Measurements from ENCODE around the gene PDCD10.

The PDCD10 gene

DNA sequence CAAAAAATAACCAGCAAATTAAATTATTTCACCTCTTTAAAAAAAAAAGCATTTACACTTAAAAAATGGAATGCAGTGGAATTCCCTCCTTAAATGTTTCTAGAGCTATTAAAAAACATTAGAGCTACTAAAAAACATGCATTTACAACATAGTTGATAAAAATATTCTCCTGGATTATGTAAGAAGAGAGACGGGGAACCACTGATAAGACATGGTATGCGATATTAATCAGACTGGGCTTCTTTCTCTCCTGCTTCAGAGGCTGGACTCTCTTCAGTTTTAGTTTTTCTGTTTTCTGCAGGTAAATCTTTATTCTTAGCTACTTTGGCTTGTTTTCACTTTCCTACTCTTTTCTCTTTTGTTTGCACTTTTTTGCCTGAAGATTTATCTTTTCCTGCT is 40.6 kb downstream of the PDCD10 start:
- no peaks in the 10 kb centered on the region for H3K27me3 ChIP-seq (replicated peaks)
- no peak overlapping the region for H3K27ac ChIP-seq
- no peak overlapping the region for H3K4me3 ChIP-seq (ENCODE audit: low read depth, low read length)
- TF ChIP-seq, protein P1, sequence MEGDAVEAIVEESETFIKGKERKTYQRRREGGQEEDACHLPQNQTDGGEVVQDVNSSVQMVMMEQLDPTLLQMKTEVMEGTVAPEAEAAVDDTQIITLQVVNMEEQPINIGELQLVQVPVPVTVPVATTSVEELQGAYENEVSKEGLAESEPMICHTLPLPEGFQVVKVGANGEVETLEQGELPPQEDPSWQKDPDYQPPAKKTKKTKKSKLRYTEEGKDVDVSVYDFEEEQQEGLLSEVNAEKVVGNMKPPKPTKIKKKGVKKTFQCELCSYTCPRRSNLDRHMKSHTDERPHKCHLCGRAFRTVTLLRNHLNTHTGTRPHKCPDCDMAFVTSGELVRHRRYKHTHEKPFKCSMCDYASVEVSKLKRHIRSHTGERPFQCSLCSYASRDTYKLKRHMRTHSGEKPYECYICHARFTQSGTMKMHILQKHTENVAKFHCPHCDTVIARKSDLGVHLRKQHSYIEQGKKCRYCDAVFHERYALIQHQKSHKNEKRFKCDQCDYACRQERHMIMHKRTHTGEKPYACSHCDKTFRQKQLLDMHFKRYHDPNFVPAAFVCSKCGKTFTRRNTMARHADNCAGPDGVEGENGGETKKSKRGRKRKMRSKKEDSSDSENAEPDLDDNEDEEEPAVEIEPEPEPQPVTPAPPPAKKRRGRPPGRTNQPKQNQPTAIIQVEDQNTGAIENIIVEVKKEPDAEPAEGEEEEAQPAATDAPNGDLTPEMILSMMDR (IDR thresholded peaks at IDR 0.05; ENCODE audit: low read depth, low read length, missing control alignments) = no peak
- no peak for DNase-seq
- in situ Hi-C loops (cut with HindIII; ENCODE audit: low pct_ligation_motif_present, low sequenced_read_pairs) = no loop called here
- H3K36me3 ChIP-seq (replicated peaks) = peaks cover 6% of the 10 kb centered on the region

DNA sequence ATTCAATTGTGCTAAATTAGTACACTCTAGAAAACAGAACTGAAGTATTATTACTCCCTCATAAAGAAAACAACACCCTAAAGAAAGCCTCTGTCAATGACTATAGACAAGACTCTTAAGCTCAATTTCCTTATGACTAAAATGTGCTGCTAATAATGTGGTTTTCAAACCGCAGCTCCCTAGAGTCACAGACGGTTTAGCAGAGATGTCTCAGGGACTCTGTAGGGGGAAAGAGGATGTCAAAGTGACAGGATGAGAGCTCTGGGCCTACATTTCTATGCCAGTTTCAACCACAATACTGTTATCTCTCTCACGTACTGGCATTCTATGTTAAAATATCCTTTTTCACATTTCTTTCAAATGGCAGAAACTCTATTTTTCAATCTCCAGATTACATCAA is 43.3 kb downstream of the PDCD10 start:
- no peak overlapping the region for H3K4me3 ChIP-seq (ENCODE audit: low read depth, low read length)
- TF ChIP-seq, protein P1 (IDR thresholded peaks at IDR 0.05; ENCODE audit: low read depth, low read length, missing control alignments) = no peak
- no peak overlapping the region for H3K27ac ChIP-seq
- H3K27me3 ChIP-seq (replicated peaks) = no peaks in the 10 kb centered on the region
- in situ Hi-C loops (cut with HindIII; ENCODE audit: low pct_ligation_motif_present, low sequenced_read_pairs) = no loop called here
- no peak for DNase-seq
- H3K36me3 ChIP-seq (replicated peaks) = peaks cover 6% of the 10 kb centered on the region

- DNase-seq = peak; percentile 76
- Histone ChIP-seq H3K4me3 (ENCODE audit: low read depth, low read length) (no peak overlapping the region), H3K27me3 (replicated peaks) (no peaks in the 10 kb centered on the region), H3K27ac (no peak overlapping the region), H3K36me3 (replicated peaks) (peaks cover 21% of the 10 kb centered on the region)
- in situ Hi-C loops (cut with HindIII; ENCODE audit: low pct_ligation_motif_present, low sequenced_read_pairs) = no loop called here
- TF ChIP-seq, protein P1 (IDR thresholded peaks at IDR 0.05; ENCODE audit: low read depth, low read length, missing control alignments) = peak; percentile 56
Observed at GRCh38 chr3:167684388-167684993, 50.2 kb downstream of the PDCD10 start.

- H3K4me3 ChIP-seq (ENCODE audit: low read depth, low read length) = no peak overlapping the region
- H3K27me3 ChIP-seq (replicated peaks) = no peaks in the 10 kb centered on the region
- in situ Hi-C loops (cut with HindIII; ENCODE audit: low pct_ligation_motif_present, low sequenced_read_pairs) = no loop called here
- H3K27ac ChIP-seq = no peak overlapping the region
- DNase-seq = no peak
- H3K36me3 ChIP-seq (replicated peaks) = peaks cover 21% of the 10 kb centered on the region
- TF ChIP-seq, protein P1 (IDR thresholded peaks at IDR 0.05; ENCODE audit: low read depth, low read length, missing control alignments) = no peak
Observed at GRCh38 chr3:167679526-167679925, 55.2 kb downstream of the PDCD10 start.

- DNase-seq = no peak
- TF ChIP-seq, protein P1 (IDR thresholded peaks at IDR 0.05; ENCODE audit: low read depth, low read length, missing control alignments) = no peak
- Histone ChIP-seq H3K27me3 (replicated peaks) (no peaks in the 10 kb centered on the region), H3K36me3 (replicated peaks) (peaks cover 6% of the 10 kb centered on the region), H3K27ac (no peak overlapping the region), H3K4me3 (ENCODE audit: low read depth, low read length) (no peak overlapping the region)
- in situ Hi-C loops (cut with HindIII; ENCODE audit: low pct_ligation_motif_present, low sequenced_read_pairs) = no loop called here
Observed at GRCh38 chr3:167675848-167676247, 58.8 kb downstream of the PDCD10 start.

DNA sequence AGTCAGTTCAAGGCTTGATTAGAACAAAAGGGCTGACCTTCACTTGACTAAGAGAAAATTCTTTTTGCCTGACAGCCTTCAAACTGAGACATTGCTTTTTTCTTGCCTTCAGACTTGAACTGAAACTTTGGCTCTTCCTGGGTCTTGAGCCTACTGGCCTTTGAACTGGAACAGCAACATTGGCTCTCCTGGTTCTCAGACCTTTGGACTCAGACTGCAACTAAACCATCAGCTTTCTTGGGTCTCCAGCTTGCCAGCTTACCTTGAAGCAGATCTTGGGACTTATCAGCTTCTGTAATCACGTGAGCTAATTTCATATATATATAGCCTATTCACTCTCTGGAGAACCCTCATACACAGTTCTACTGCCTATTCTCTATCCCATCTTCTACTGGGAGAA is 61.5 kb downstream of the PDCD10 start:
- DNase-seq = no peak
- TF ChIP-seq, protein P1 (IDR thresholded peaks at IDR 0.05; ENCODE audit: low read depth, low read length, missing control alignments) = no peak
- Histone ChIP-seq H3K27ac (no peak overlapping the region), H3K36me3 (replicated peaks) (peaks cover 5% of the 10 kb centered on the region), H3K27me3 (replicated peaks) (no peaks in the 10 kb centered on the region), H3K4me3 (ENCODE audit: low read depth, low read length) (no peak overlapping the region)
- in situ Hi-C loops (cut with HindIII; ENCODE audit: low pct_ligation_motif_present, low sequenced_read_pairs) = no loop called here

Data from brain microvascular endothelial cell (primary cell).